ENCODE data around the gene MTARC1.

The MTARC1 gene

GRCh38 chr1:220834155-220834870 lies 47.6 kb downstream of the MTARC1 start:
- no peak for DNase-seq

All from Kasumi-1 (cell line).